Skeletal muscle cell (primary cell): ENCODE measurements around the gene RTP5.
"Not testable (repeated sequence)": the region's sequence is repeated elsewhere in the genome, so short reads cannot be mapped to it uniquely, and the experiment has no call there.

Experiments used
- DNase-seq: peaks from one replicate; pipeline ENCODE4 v3.0.0-alpha.2; 2010; ENCODE audit warnings: low read depth
- H3K4me3 ChIP-seq: 2 replicates; pipeline ENCODE4 v1.5.1; 2011; ENCODE audit warnings: low read depth, mild to moderate bottlenecking, control low read depth, low read length, moderate library complexity

Gene RTP5

GRCh38 chr2:241910604-241911520, 41.3 kb downstream of the RTP5 start:
- no peak for DNase-seq
- no peak overlapping the region for H3K4me3 ChIP-seq

- no peak overlapping the region for H3K4me3 ChIP-seq
- DNase-seq = no peak
Observed at GRCh38 chr2:241911551-241911950, 42.0 kb downstream of the RTP5 start.

GRCh38 chr2:241912021-241912555, 42.6 kb downstream of the RTP5 start:
- H3K4me3 ChIP-seq = no peak overlapping the region
- DNase-seq = no peak

- DNase-seq = no peak
- H3K4me3 ChIP-seq = no peak overlapping the region
Observed at GRCh38 chr2:241913703-241914102, 44.2 kb downstream of the RTP5 start.

GRCh38 chr2:241914542-241914941, 45.0 kb downstream of the RTP5 start:
- DNase-seq = no peak
- H3K4me3 ChIP-seq = no peak overlapping the region

- not testable (repeated sequence) for DNase-seq
Observed at GRCh38 chr2:241921631-241922030, 52.1 kb downstream of the RTP5 start.

GRCh38 chr2:241922411-241922810, 52.9 kb downstream of the RTP5 start:
- H3K4me3 ChIP-seq = no peak overlapping the region
- no peak for DNase-seq

More at GRCh38 chr2:241921631-241922030, 52.1 kb downstream of the RTP5 start:
- H3K4me3 ChIP-seq = not testable (repeated sequence)

- not testable (repeated sequence) for H3K4me3 ChIP-seq, DNase-seq
Observed at GRCh38 chr2:241922816-241923601, 53.5 kb downstream of the RTP5 start.
